Heart left ventricle (tissue), 13 donors: ENCODE data around the gene MUC3A.

ENCODE experiments used
- CTCF ChIP-seq, 12 donors: fragments of 200-600 bp; sonication (generic) in 4 of 12; IDR thresholded peaks; one replicate each; pipeline versions ENCODE4 v1.5.0 to v1.8.0; 2018 to 2022; ENCODE audit warnings: antibody characterized with exemption in 12 of 12, mild to moderate bottlenecking in 5 of 12
- POLR2A ChIP-seq, 2 donors: fragments of 450-650 bp; IDR thresholded peaks; one replicate each; pipeline ENCODE4 v1.6.1; 2017; ENCODE audit warnings: antibody characterized with exemption in 2 of 2, mild to moderate bottlenecking in 2 of 2, moderate library complexity in 2 of 2
- donor health status: ischemic (EF 13 %, LVEDD 7.1; RV severe dilation, severe dysfunction).
- donor health status: DM: no; HTN: yes; CAD: no.
- donor health status: DM: no; HTN: no; CAD: no.
- donor health status: ischemic (EF 25% LVEDD 6.9; RV normal size, moderate dysfunction).
- donor health status: ischemic (EF 25% LVEDD 5.7; RV mildly dilated, moderate dysfunction).
- donor health status: ischemic (EF 35%, LVEDD 5.7; RV mildly dilated, moderate dysfunction).
- donor health status: nonischemic (EF 11% LVEDD 7.7; RV severe dilation, severe dysfunction).
- donor health status: DM: yes; HTN: yes; CAD: no.
- donor health status: PGD.
- donor health status: ischemic (EF 29% LVEDD 5.4; RV normal size, mild dysfunction).
- donor health status: nonischemic (EF 23%, LVEDD 6.1; RV moderate dilation, normal function).

- TF ChIP-seq CTCF (IDR thresholded peaks at IDR 0.05) (peak; percentile 48 to 79 (median 57)), POLR2A (IDR thresholded peaks at IDR 0.05) (no peak)
Measured at GRCh38 chr7:100965723-100966541, 16.6 kb downstream of the MUC3A start.
